Measurements from ENCODE around the gene ASB2. TPM values are rescaled to one million over a fixed set of nuclear protein-coding genes. Genes with fewer than 3 reads are reported as not detected.
A peak's percentile ranks its signal among the peaks of the same experiment; 100 is the strongest.

The ASB2 gene
- polyA plus RNA-seq, 3 donors, result 0.29 to 0.88 (median 0.31) TPM

- DNase-seq (ENCODE audit: extremely low read depth in 1 of 11, low read depth in 9 of 11, low spot score in 4 of 11), result no peak
Observed at GRCh38 chr14:93897476-93897845, 78.9 kb downstream of the ASB2 start.

- no peak for DNase-seq (ENCODE audit: extremely low read depth in 1 of 11, low read depth in 9 of 11, low spot score in 4 of 11)
Observed at GRCh38 chr14:93895023-93895604, 81.3 kb downstream of the ASB2 start.

DNA sequence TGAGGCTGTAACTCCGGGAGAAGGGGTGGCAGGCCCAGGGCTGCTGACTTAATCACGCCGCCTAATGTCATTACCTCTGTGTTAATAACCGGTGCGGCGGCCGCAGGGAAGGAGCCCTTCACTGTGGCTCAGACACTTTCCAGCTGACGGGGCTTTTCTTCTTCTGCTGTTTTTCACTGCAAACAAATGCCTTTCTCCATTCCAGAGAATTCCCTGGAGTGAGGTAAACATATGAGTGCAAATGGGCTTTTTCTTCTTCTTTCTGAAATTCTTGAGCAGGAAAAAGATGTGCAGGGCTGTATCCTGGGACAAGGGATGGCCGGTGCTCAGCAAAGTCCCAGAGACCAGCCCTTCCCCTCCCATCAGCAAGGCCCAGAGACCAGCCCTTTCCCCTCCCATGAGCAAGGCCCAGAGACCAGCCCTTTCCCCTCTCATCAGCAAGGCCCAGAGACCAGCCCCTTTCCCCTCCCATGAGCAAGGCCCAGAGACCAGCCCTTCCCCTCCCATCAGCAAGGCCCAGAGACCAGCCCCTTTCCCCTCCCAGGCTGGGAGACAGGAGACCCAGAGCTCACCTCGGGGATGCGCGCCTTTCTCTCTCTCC is 82.6 kb downstream of the ASB2 start:
- no peak for DNase-seq (ENCODE audit: extremely low read depth in 1 of 11, low read depth in 9 of 11, low spot score in 4 of 11)

- peak in 9 of 11 donors; percentile 36 to 64 (median 57) for DNase-seq (ENCODE audit: extremely low read depth in 1 of 11, low read depth in 9 of 11, low spot score in 4 of 11)
Observed at GRCh38 chr14:93892923-93893558, 83.3 kb downstream of the ASB2 start.

GRCh38 chr14:93892505-93892839 is 83.9 kb downstream of the ASB2 start:
- no peak for DNase-seq (ENCODE audit: extremely low read depth in 1 of 11, low read depth in 9 of 11, low spot score in 4 of 11)

GRCh38 chr14:93891756-93892504 is 84.4 kb downstream of the ASB2 start:
- no peak for DNase-seq (ENCODE audit: extremely low read depth in 1 of 11, low read depth in 9 of 11, low spot score in 4 of 11)

- no peak for DNase-seq (ENCODE audit: extremely low read depth in 1 of 11, low read depth in 9 of 11, low spot score in 4 of 11)
Observed at GRCh38 chr14:93889739-93890483, 86.5 kb downstream of the ASB2 start.

DNA sequence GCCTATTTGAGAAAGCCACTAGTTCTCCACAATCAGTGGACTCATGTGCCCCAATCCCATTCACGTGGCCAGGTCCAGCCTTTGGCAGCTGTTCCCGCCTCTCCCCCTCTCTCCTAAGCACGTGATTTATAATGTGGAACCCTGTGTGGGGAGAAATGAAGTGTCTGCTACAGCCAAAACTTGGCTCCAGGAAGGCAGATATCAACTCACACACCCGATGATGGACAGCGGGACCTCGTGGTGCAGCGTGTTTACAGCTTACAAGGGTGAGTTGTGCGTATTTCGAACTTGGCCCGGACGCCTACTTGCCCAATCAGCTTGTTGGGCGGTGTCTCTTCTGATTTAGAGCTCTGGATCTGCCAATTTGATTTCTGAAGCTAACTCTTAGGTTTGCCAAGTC is 87.4 kb downstream of the ASB2 start:
- no peak for DNase-seq (ENCODE audit: extremely low read depth in 1 of 11, low read depth in 9 of 11, low spot score in 4 of 11)

- DNase-seq (ENCODE audit: extremely low read depth in 1 of 11, low read depth in 9 of 11, low spot score in 4 of 11), result no peak
Observed at GRCh38 chr14:93884950-93885349, 91.4 kb downstream of the ASB2 start.

Other genes with a start within 250 kb of the ASB2 start
- 1 to 10 TPM in 2 of 3 donors, under 1 TPM in 1; 1.00 to 1.4 (median 1.1) TPM for gene PRIMA1, start 188.1 kb downstream of the ASB2 start, polyA plus RNA-seq (ENCODE audit: insufficient read length in 3 of 3)
- gene FAM181A, start 49.2 kb downstream of the ASB2 start, polyA plus RNA-seq (ENCODE audit: insufficient read length in 3 of 3), result not detected
- not detected for gene CCDC197, start 20.7 kb upstream of the ASB2 start, polyA plus RNA-seq (ENCODE audit: insufficient read length in 3 of 3)
- gene OTUB2, start 49.8 kb upstream of the ASB2 start, polyA plus RNA-seq (ENCODE audit: insufficient read length in 3 of 3), result 1 to 10 TPM; 4.2 to 4.5 (median 4.4) TPM
- gene DDX24, start 104.6 kb upstream of the ASB2 start, polyA plus RNA-seq (ENCODE audit: insufficient read length in 3 of 3), result 100 to 1,000 TPM; 158 to 177 (median 164) TPM
- gene IFI27L1, start 104.7 kb upstream of the ASB2 start, polyA plus RNA-seq (ENCODE audit: insufficient read length in 3 of 3), result 10 to 100 TPM; 24.3 to 35.8 (median 28.0) TPM
- gene IFI27, start 134.2 kb upstream of the ASB2 start, polyA plus RNA-seq (ENCODE audit: insufficient read length in 3 of 3), result 10 to 100 TPM in 1 of 3 donors, 1 to 10 TPM in 2; 5.0 to 15.4 (median 6.5) TPM
- 10 to 100 TPM; 22.1 to 28.6 (median 25.7) TPM for gene IFI27L2, start 153.0 kb upstream of the ASB2 start, polyA plus RNA-seq (ENCODE audit: insufficient read length in 3 of 3)
- gene PPP4R4, start 197.8 kb upstream of the ASB2 start, polyA plus RNA-seq (ENCODE audit: insufficient read length in 3 of 3), result under 1 TPM; 0.09 to 0.42 (median 0.19) TPM

Measured in renal cortex interstitium (tissue), 11 donors.